ENCODE measurements around the gene ARRDC4.

DNA sequence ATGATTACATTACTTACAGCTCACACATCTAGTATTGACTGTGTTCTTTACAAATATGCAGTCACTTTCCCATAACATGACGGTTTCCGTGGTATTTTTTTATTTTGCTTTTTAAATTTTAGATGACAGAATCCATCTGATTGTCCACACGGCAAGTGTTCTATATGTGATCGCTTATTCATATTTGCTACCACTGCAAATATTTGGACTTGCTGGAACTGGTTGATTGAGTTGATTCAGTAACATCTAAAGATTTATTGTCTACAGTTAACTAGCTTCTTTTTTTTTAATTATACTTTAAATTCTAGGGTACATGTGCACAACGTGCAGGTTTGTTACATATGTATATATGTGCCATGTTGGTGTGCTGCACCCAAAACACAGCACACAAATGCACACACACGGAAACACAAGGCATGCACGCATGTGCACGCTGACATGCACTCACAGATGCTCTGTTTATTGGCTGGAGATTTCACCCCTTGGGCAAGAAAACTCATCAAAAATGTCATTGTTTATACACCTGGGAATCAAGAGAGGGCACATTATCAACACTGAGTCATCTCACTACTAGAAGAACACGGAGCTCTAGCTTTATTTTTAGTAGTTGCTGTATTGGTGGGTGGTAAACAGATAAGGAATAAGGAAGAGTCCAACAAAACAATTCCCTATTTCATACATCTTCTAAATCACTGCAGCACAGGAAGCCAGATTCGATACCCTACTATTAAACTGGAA lies 16.4 kb downstream of the ARRDC4 start:
- TF ChIP-seq YY1 (IDR thresholded peaks at IDR 0.05; ENCODE audit: insufficient read depth, insufficient read length) (no peak), SUZ12 (IDR thresholded peaks at IDR 0.05; ENCODE audit: extremely low read depth, insufficient read depth, insufficient read length) (no peak), ZNF274 (IDR thresholded peaks at IDR 0.05; ENCODE audit: low read depth, low read length) (no peak)

Measured in NT2/D1 (cell line).